ENCODE data around the gene PKNOX2. TPM values are rescaled to one million over a fixed set of nuclear protein-coding genes. Genes with fewer than 3 reads are reported as not detected.
A peak's percentile ranks its signal among the peaks of the same experiment; 100 is the strongest.

PKNOX2 gene
- total and polyA plus RNA-seq, 4 donors: 0.14 to 0.29 (median 0.24) TPM

GRCh38 chr11:125141178-125141577 lies 23.4 kb upstream of the PKNOX2 start (continued):
- no peak for TF ChIP-seq REST (IDR thresholded peaks at IDR 0.05)
- no peak for TF ChIP-seq HNF4A (conservative IDR thresholded peaks at IDR 0.05)
- no peak for TF ChIP-seq ATF3 (IDR thresholded peaks at IDR 0.05)
- no peak for TF ChIP-seq EGR1 (IDR thresholded peaks at IDR 0.05; ENCODE audit: low read depth in 2 of 2)
- TF ChIP-seq YY1 (IDR thresholded peaks at IDR 0.05): no peak

GRCh38 chr11:125141686-125142535 lies 22.6 kb upstream of the PKNOX2 start:
- Histone ChIP-seq H3K9me3 (ENCODE audit: control insufficient read depth in 4 of 4, low read length in 3 of 4) (no peaks in the 10 kb centered on the region), H3K36me3 (ENCODE audit: control insufficient read depth in 4 of 4, insufficient read depth in 3 of 4, low read depth in 1 of 4, low read length in 3 of 4) (no peaks in the 10 kb centered on the region), H3K27ac (ENCODE audit: low read depth in 1 of 2, low read length in 2 of 2) (no peak overlapping the region), H3K27me3 (ENCODE audit: control insufficient read depth in 4 of 4, insufficient read depth in 4 of 4, low read length in 3 of 4) (no peaks in the 10 kb centered on the region), H3K4me3 (ENCODE audit: low read depth in 1 of 3, low read length in 3 of 3) (no peak overlapping the region), H3K4me1 (ENCODE audit: control insufficient read depth in 4 of 4, insufficient read depth in 4 of 4, low read length in 3 of 4) (peaks cover 0 to 6% (median 0%) of the 10 kb centered on the region in 4 donors), H3K9ac (ENCODE audit: low read depth in 1 of 2, low read length in 2 of 2) (no peak overlapping the region)
- TF ChIP-seq RAD21 (IDR thresholded peaks at IDR 0.05): peak; percentile 88 to 91
- peak; percentile 84 for TF ChIP-seq CTCF (IDR thresholded peaks at IDR 0.05; ENCODE audit: low read depth, low read length, missing input control)
- TF ChIP-seq FOXA2 (IDR thresholded peaks at IDR 0.05): no peak
- WGBS: 38% methylated on average over 18 of the region's 18 CpGs
- DNase-seq (ENCODE audit: low spot score): peak; percentile 74

- Histone ChIP-seq H3K27me3 (ENCODE audit: control insufficient read depth in 4 of 4, insufficient read depth in 4 of 4, low read length in 3 of 4) (no peaks in the 10 kb centered on the region), H3K9ac (ENCODE audit: low read depth in 1 of 2, low read length in 2 of 2) (no peak overlapping the region), H3K9me3 (ENCODE audit: control insufficient read depth in 4 of 4, low read length in 3 of 4) (no peaks in the 10 kb centered on the region), H3K4me3 (ENCODE audit: low read depth in 1 of 3, low read length in 3 of 3) (no peak overlapping the region), H3K27ac (ENCODE audit: low read depth in 1 of 2, low read length in 2 of 2) (no peak overlapping the region), H3K36me3 (ENCODE audit: control insufficient read depth in 4 of 4, insufficient read depth in 3 of 4, low read depth in 1 of 4, low read length in 3 of 4) (no peaks in the 10 kb centered on the region), H3K4me1 (ENCODE audit: control insufficient read depth in 4 of 4, insufficient read depth in 4 of 4, low read length in 3 of 4) (peaks cover 0 to 6% (median 0%) of the 10 kb centered on the region in 4 donors)
- 84% methylated on average over 1 of the region's 1 CpG for WGBS
- no peak for DNase-seq (ENCODE audit: low spot score)
- TF ChIP-seq ATF3 (IDR thresholded peaks at IDR 0.05) (no peak), NR2F2 (IDR thresholded peaks at IDR 0.05) (no peak), HNF4A (conservative IDR thresholded peaks at IDR 0.05) (no peak), YY1 (IDR thresholded peaks at IDR 0.05) (no peak), ZBTB33 (IDR thresholded peaks at IDR 0.05) (no peak), GABPA (IDR thresholded peaks at IDR 0.05 in 1 of 2, conservative IDR thresholded peaks at IDR 0.05 in 1 of 2) (no peak), RXRA (IDR thresholded peaks at IDR 0.05) (no peak), EGR1 (IDR thresholded peaks at IDR 0.05; ENCODE audit: low read depth in 2 of 2) (no peak), RAD21 (IDR thresholded peaks at IDR 0.05) (no peak), TAF1 (conservative IDR thresholded peaks at IDR 0.05) (no peak), JUND (IDR thresholded peaks at IDR 0.05) (no peak), MAX (IDR thresholded peaks at IDR 0.05) (no peak), HNF4G (IDR thresholded peaks at IDR 0.05) (no peak), SP1 (IDR thresholded peaks at IDR 0.05) (no peak), REST (IDR thresholded peaks at IDR 0.05) (no peak)
Observed at GRCh38 chr11:125146232-125146631, 18.3 kb upstream of the PKNOX2 start.
